HPDE6-E6E7 (cell line): ENCODE data around the gene MRPL23.

ENCODE experiments used
- DNase-seq: peaks from one replicate; pipeline ENCODE4 v3.0.0; 2011; ENCODE audit warnings: missing footprints; ENCODE audit errors: extremely low spot score

The MRPL23 gene

GRCh38 chr11:1946812-1947484 is at the start of gene MRPL23:
Gene MRPL23 (plus strand): TSS chr11:1947332. CDS start chr11:1947363, 31 bp downstream.
- DNase-seq, result no peak

- DNase-seq, result no peak
Observed at GRCh38 chr11:1899090-1899489, 48.0 kb upstream of the MRPL23 start.

- DNase-seq, result no peak
Observed at GRCh38 chr11:1899686-1900085, 47.4 kb upstream of the MRPL23 start.

- no peak for DNase-seq
Observed at GRCh38 chr11:1906181-1906580, 41.0 kb upstream of the MRPL23 start.

GRCh38 chr11:1906611-1907423 is 40.3 kb upstream of the MRPL23 start:
- DNase-seq, result no peak

GRCh38 chr11:1908618-1909017 is 38.5 kb upstream of the MRPL23 start:
- no peak for DNase-seq

- no peak for DNase-seq
Observed at GRCh38 chr11:1909524-1909923, 37.6 kb upstream of the MRPL23 start.

GRCh38 chr11:1912289-1912878 is 34.7 kb upstream of the MRPL23 start:
- no peak for DNase-seq

GRCh38 chr11:1913271-1914060 is 33.7 kb upstream of the MRPL23 start:
- no peak for DNase-seq

GRCh38 chr11:1915795-1916131 is 31.4 kb upstream of the MRPL23 start:
- DNase-seq, result no peak

GRCh38 chr11:1916132-1916985 is 30.8 kb upstream of the MRPL23 start:
- no peak for DNase-seq

- DNase-seq, result no peak
Observed at GRCh38 chr11:1916986-1917522, 30.1 kb upstream of the MRPL23 start.

GRCh38 chr11:1917523-1918435 is 29.4 kb upstream of the MRPL23 start:
- no peak for DNase-seq

- DNase-seq, result no peak
Observed at GRCh38 chr11:1918436-1919315, 28.5 kb upstream of the MRPL23 start.

- DNase-seq, result no peak
Observed at GRCh38 chr11:1919391-1920127, 27.6 kb upstream of the MRPL23 start, which contains the start of gene TNNT3. Gene TNNT3 (plus strand): TSS chr11:1919703. CDS start chr11:1922875, 3,172 bp downstream.

- DNase-seq, result no peak
Observed at GRCh38 chr11:1920128-1920908, 26.8 kb upstream of the MRPL23 start.

GRCh38 chr11:1920909-1921573 is 26.1 kb upstream of the MRPL23 start:
- no peak for DNase-seq
